GM19240 (cell line): ENCODE results near the gene SPATC1L.
A peak's percentile ranks its signal among the peaks of the same experiment; 100 is the strongest.
"Not testable (repeated sequence)": the region's sequence is repeated elsewhere in the genome, so short reads cannot be mapped to it uniquely, and the experiment has no call there.

Experiments
- DNase-seq: peaks from one replicate; pipeline ENCODE4 v3.0.0; 2011; ENCODE audit warnings: low spot score; ENCODE audit not compliant: insufficient read length

Gene SPATC1L

GRCh38 chr21:46151989-46152926 lies 32.0 kb downstream of the SPATC1L start:
- no peak for DNase-seq

GRCh38 chr21:46151261-46151988 lies 32.8 kb downstream of the SPATC1L start:
- DNase-seq, result no peak

- DNase-seq, result no peak
Observed at GRCh38 chr21:46150491-46151121, 33.7 kb downstream of the SPATC1L start.

GRCh38 chr21:46150073-46150472 lies 34.2 kb downstream of the SPATC1L start:
- DNase-seq, result no peak

- no peak for DNase-seq
Observed at GRCh38 chr21:46149205-46149901, 34.9 kb downstream of the SPATC1L start.

GRCh38 chr21:46148106-46148505 lies 36.2 kb downstream of the SPATC1L start:
- DNase-seq, result no peak

- peak; percentile 59 for DNase-seq
Observed at GRCh38 chr21:46147429-46147828, 36.8 kb downstream of the SPATC1L start.

- no peak for DNase-seq
Observed at GRCh38 chr21:46146856-46147255, 37.4 kb downstream of the SPATC1L start.

GRCh38 chr21:46145840-46146691 lies 38.2 kb downstream of the SPATC1L start:
- DNase-seq, result no peak

GRCh38 chr21:46145159-46145839 lies 39.0 kb downstream of the SPATC1L start:
- DNase-seq, result no peak

GRCh38 chr21:46144464-46145070 lies 39.7 kb downstream of the SPATC1L start:
- DNase-seq, result no peak

- no peak for DNase-seq
Observed at GRCh38 chr21:46142582-46143473, 41.4 kb downstream of the SPATC1L start.

- no peak for DNase-seq
Observed at GRCh38 chr21:46141767-46142581, 42.3 kb downstream of the SPATC1L start.

- DNase-seq, result not testable (repeated sequence)
Observed at GRCh38 chr21:46140352-46141003, 43.8 kb downstream of the SPATC1L start.

- DNase-seq, result no peak
Observed at GRCh38 chr21:46139686-46140085, 44.6 kb downstream of the SPATC1L start.

GRCh38 chr21:46138383-46138970 lies 45.8 kb downstream of the SPATC1L start:
- DNase-seq, result no peak

GRCh38 chr21:46137908-46138307 lies 46.4 kb downstream of the SPATC1L start:
- no peak for DNase-seq
